IMR-90 (cell line): ENCODE measurements around the gene MYOF. TPM values are rescaled to one million over a fixed set of nuclear protein-coding genes. Genes with fewer than 3 reads are reported as not detected.

ENCODE experiments used
- ATAC-seq: fragments of 200-7000 bp; cut with Tn5 transposase; 2 replicates; pipeline ENCODE4 v1.9.1; 2020; ENCODE audit warnings: low read depth, mild to moderate bottlenecking, moderate library complexity
- BruUV-seq: library from RNA; stranded (reverse); fragments of 400-500 nt; replicated peaks from 2 replicates; lab custom pipeline; 2021; lab: Mats Ljungman, UMichigan
- CTCF ChIA-PET: fragments of 300-600 bp; formaldehyde crosslinking; extraction: SDS; loops from one replicate; lab custom pipeline; 2021; ENCODE audit warnings: antibody characterized with exemption; lab: Yijun Ruan, JAX
- POLR2A ChIA-PET: fragments of 300-600 bp; sonication (Branson Sonifier 250); formaldehyde crosslinking; loops from one replicate; lab custom pipeline; 2022; ENCODE audit warnings: antibody characterized with exemption; ENCODE audit not compliant: unreplicated experiment; lab: Charles Lee
- DNase-seq: peaks from one replicate; pipeline ENCODE4 v3.0.0; 2013
- H2AFZ ChIP-seq: replicated peaks from 2 replicates; pipeline ENCODE3; 2013; ENCODE audit warnings: low read length, mild to moderate bottlenecking; ENCODE audit not compliant: poor library complexity
- H2AK5ac ChIP-seq: 2 replicates; pipeline ENCODE4 v1.6.1; 2013; ENCODE audit warnings: low read depth, low read length, inconsistent platforms
- H2AK9ac ChIP-seq: replicated peaks from 2 replicates; pipeline ENCODE3; 2013; ENCODE audit warnings: mild to moderate bottlenecking, low read depth, low read length, moderate library complexity; ENCODE audit not compliant: poor library complexity
- H2BK120ac ChIP-seq: 2 replicates; pipeline ENCODE4 v1.6.1; 2013; ENCODE audit warnings: low read depth, low read length, inconsistent platforms
- H2BK15ac ChIP-seq: 3 replicates; pipeline ENCODE4 v1.6.1; 2013; ENCODE audit warnings: low read depth, low read length, inconsistent platforms
- H2BK20ac ChIP-seq: 2 replicates; pipeline ENCODE4 v1.6.1; 2013; ENCODE audit warnings: low read depth, mild to moderate bottlenecking, inconsistent platforms, low read length, moderate library complexity
- H2BK5ac ChIP-seq: 2 replicates; pipeline ENCODE4 v1.6.1; 2013; ENCODE audit warnings: mild to moderate bottlenecking, low read depth, low read length, inconsistent platforms; ENCODE audit not compliant: poor library complexity, severe bottlenecking
- H3K14ac ChIP-seq: replicated peaks from 2 replicates; pipeline ENCODE4 v1.6.1; 2013; ENCODE audit warnings: low read depth, low read length, inconsistent platforms
- H3K18ac ChIP-seq: 2 replicates; pipeline ENCODE4 v1.6.1; 2013; ENCODE audit warnings: low read depth, low read length, control low read depth
- H3K23ac ChIP-seq: 2 replicates; pipeline ENCODE4 v1.6.1; 2013; ENCODE audit warnings: low read depth, low read length, inconsistent platforms
- H3K27ac ChIP-seq: 2 replicates; pipeline ENCODE4 v1.5.1; 2013; ENCODE audit warnings: mild to moderate bottlenecking, control low read depth, low read length; ENCODE audit not compliant: insufficient read depth
- H3K27me3 ChIP-seq: 2 replicates; pipeline ENCODE4 v1.6.1; 2013; ENCODE audit warnings: low read length; ENCODE audit not compliant: control insufficient read depth, insufficient read depth
- H3K36me3 ChIP-seq: 2 replicates; pipeline ENCODE4 v1.6.1; 2013; ENCODE audit warnings: low read length, mixed read lengths; ENCODE audit not compliant: control insufficient read depth, insufficient read depth
- H3K4ac ChIP-seq: 2 replicates; pipeline ENCODE4 v1.6.1; 2013; ENCODE audit warnings: low read depth, low read length, inconsistent platforms
- H3K4me1 ChIP-seq: 2 replicates; pipeline ENCODE4 v1.6.1; 2013; ENCODE audit warnings: low read length, mixed read lengths; ENCODE audit not compliant: control insufficient read depth, insufficient read depth
- H3K4me2 ChIP-seq: 2 replicates; pipeline ENCODE4 v1.6.1; 2013; ENCODE audit warnings: low read depth, mild to moderate bottlenecking, control low read depth, low read length, moderate library complexity
- H3K4me3 ChIP-seq: 2 replicates; pipeline ENCODE4 v1.5.1; 2013; ENCODE audit warnings: low read depth, mild to moderate bottlenecking, control low read depth, low read length, moderate library complexity; ENCODE audit not compliant: insufficient read depth
- H3K56ac ChIP-seq: 2 replicates; pipeline ENCODE4 v1.6.1; 2013; ENCODE audit warnings: low read length, inconsistent platforms; ENCODE audit not compliant: insufficient read depth; ENCODE audit errors: extremely low read depth
- H3K79me1 ChIP-seq, 2 experiments: 2 replicates each; pipeline ENCODE4 v1.6.1; 2013; ENCODE audit warnings: low read length in 2 of 2, inconsistent platforms in 1 of 2, low read depth in 1 of 2
- H3K9ac ChIP-seq: 2 replicates; pipeline ENCODE4 v1.6.1; 2013; ENCODE audit warnings: low read depth, low read length, control low read depth
- H3K9me1 ChIP-seq: 2 replicates; pipeline ENCODE4 v1.6.1; 2013; ENCODE audit warnings: low read length, inconsistent platforms; ENCODE audit not compliant: insufficient read depth
- H3K9me3 ChIP-seq: 2 replicates; pipeline ENCODE4 v1.6.1; 2013; ENCODE audit warnings: low read length; ENCODE audit not compliant: control insufficient read depth, insufficient read depth
- H4K20me1 ChIP-seq: 2 replicates; pipeline ENCODE4 v1.6.1; 2013; ENCODE audit warnings: low read length, inconsistent platforms; ENCODE audit not compliant: insufficient read depth
- H4K5ac ChIP-seq: 2 replicates; pipeline ENCODE4 v1.6.1; 2013; ENCODE audit warnings: mild to moderate bottlenecking, low read depth, low read length, control low read depth
- H4K8ac ChIP-seq, 2 experiments: 2 replicates each; pipeline ENCODE4 v1.6.1; 2013; ENCODE audit warnings: low read depth in 2 of 2, low read length in 2 of 2, control low read depth in 1 of 2, inconsistent platforms in 1 of 2
- H4K91ac ChIP-seq: 2 replicates; pipeline ENCODE4 v1.6.1; 2013; ENCODE audit warnings: low read depth, low read length, inconsistent platforms; ENCODE audit not compliant: insufficient read depth
- BHLHE40 ChIP-seq: fragments of 150-350 bp; IDR thresholded peaks from 2 replicates; pipeline ENCODE4 v1.6.1; 2016; ENCODE audit warnings: mild to moderate bottlenecking, low read depth, low read length
- FOS ChIP-seq: fragments of 150-350 bp; IDR thresholded peaks from 2 replicates; pipeline ENCODE4 v1.6.1; 2016; ENCODE audit warnings: low read depth, low read length
- MAFK ChIP-seq: IDR thresholded peaks from 2 replicates; pipeline ENCODE4 v1.6.1; 2012; ENCODE audit warnings: low read depth, low read length, improper control_type of control experiment
- MAZ ChIP-seq: IDR thresholded peaks from 2 replicates; pipeline ENCODE4 v1.6.1; 2012; ENCODE audit warnings: low read depth, mild to moderate bottlenecking, low read length, improper control_type of control experiment, moderate library complexity, borderline replicate concordance
- RAD21 ChIP-seq: IDR thresholded peaks from 2 replicates; pipeline ENCODE4 v1.6.1; 2012; ENCODE audit warnings: low read length, improper control_type of control experiment
- RCOR1 ChIP-seq: IDR thresholded peaks from 2 replicates; pipeline ENCODE4 v1.6.1; 2012; ENCODE audit warnings: mild to moderate bottlenecking, low read length, improper control_type of control experiment; ENCODE audit not compliant: insufficient replicate concordance
- RFX5 ChIP-seq: IDR thresholded peaks from 2 replicates; pipeline ENCODE4 v1.8.0; 2012; ENCODE audit warnings: low read depth, mild to moderate bottlenecking, low read length, moderate library complexity
- SMC3 ChIP-seq: fragments of 150-350 bp; IDR thresholded peaks from 2 replicates; pipeline ENCODE4 v1.6.1; 2016; ENCODE audit warnings: low read depth, mild to moderate bottlenecking, antibody characterized with exemption, low read length, moderate library complexity
- WGBS, 2 experiments: methylation state at CpG; one replicate each; pipeline versions ENCODE4 v1.1.5 to v1.1.7; 2013; ENCODE audit warnings: missing lambda C conversion rate in 2 of 2; ENCODE audit not compliant: insufficient read length in 1 of 2; ENCODE audit errors: extremely low coverage in 2 of 2; 5-methylcytosine and 5-hydroxymethylcytosine counted together
- dilution Hi-C: fragments of 300-500 bp; cut with HindIII; formaldehyde crosslinking; loops from one replicate; pipeline ENCODE4 v1.14.3; 2018; ENCODE audit warnings: low sequenced_read_pairs; ENCODE audit not compliant: unreplicated experiment
- in situ Hi-C: fragments of 300-500 bp; cut with MboI; formaldehyde crosslinking; loops from 3 replicates; pipeline ENCODE4 v1.14.3; 2019; ENCODE audit warnings: low sequenced_read_pairs, inconsistent platforms, mixed read lengths
- intact Hi-C: fragments of 100-400 bp; cut with micrococcal nuclease; formaldehyde crosslinking; loops from 2 replicates; pipeline ENCODE4 v1.10.0; 2022
- polyA plus RNA-seq, 3 experiments: library from polyadenylated mRNA; depleted of rRNA; stranded (reverse); fragments of >200 nt; gene quantifications; 2 replicates each; pipeline ENCODE4 v1.2.3, GENCODE V29; 2012; ENCODE audit warnings: low replicate concordance in 1 of 3
- total RNA-seq: library from RNA; depleted of rRNA; stranded (reverse); fragments of >200 nt; gene quantifications from 2 replicates; pipeline ENCODE4 v1.2.3, GENCODE V29; 2012
- TF ChIP-seq, protein P1 (sequence below): fragments of 150-350 bp; IDR thresholded peaks from 2 replicates; pipeline ENCODE4 v1.6.1; 2017; ENCODE audit warnings: mild to moderate bottlenecking, antibody characterized with exemption, low read length, low read depth
- TF ChIP-seq, protein P2 (sequence below): fragments of 150-350 bp; IDR thresholded peaks from 2 replicates; pipeline ENCODE4 v1.6.1; 2016; ENCODE audit warnings: low read depth, mild to moderate bottlenecking, low read length, moderate library complexity, borderline replicate concordance

MYOF gene
- total and polyA plus RNA-seq, 2 of the 4 experiments (the other 2 are of a cell fraction), result 221 to 281 TPM

DNA sequence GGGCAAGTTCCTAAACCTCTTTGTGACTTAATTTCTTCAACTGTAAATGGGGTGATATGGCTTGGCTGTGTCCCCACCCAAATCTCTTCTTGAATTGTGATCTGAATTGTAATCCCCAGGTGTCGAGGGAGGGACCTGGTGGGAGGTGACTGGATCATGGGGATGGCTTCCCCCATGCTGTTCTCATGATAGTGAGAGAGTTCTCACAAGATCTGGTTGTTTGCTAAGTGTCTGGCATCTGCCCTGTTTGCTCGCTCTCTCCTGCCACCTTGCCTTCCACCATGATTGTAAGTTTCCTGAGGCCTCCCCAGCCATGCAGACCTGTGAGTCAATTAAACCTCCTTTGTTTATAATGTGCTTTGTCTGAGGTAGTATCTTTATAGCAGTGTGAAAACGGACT lies 177.0 kb downstream of the MYOF start:
- CTCF ChIA-PET, result interaction anchor here (0.6 to 0.8 kb wide), 2 partner anchors 17 to 49 kb away, joined by 3 to 5 read pairs; no protein-coding TSS in a partner anchor
- Histone ChIP-seq H4K5ac (no peak overlapping the region), H2BK120ac (no peak overlapping the region), H3K4me2 (no peak overlapping the region), H3K14ac (no peak overlapping the region), H4K20me1 (no peaks in the 10 kb centered on the region), H4K91ac (no peak overlapping the region), H3K23ac (no peak overlapping the region), H3K9me3 (no peaks in the 10 kb centered on the region), H3K18ac (no peak overlapping the region), H2BK15ac (no peak overlapping the region), H3K9ac (no peak overlapping the region), H3K79me1 (peaks cover 4 to 11% of the 10 kb centered on the region in 2 experiments; a peak in 3 of 4 replicates), H2AK5ac (no peak overlapping the region), H3K4ac (no peak overlapping the region), H3K9me1 (no peaks in the 10 kb centered on the region), H3K56ac (no peak overlapping the region), H3K4me1 (peaks cover 2% of the 10 kb centered on the region), H3K4me3 (no peak overlapping the region), H2BK5ac (no peak overlapping the region), H2AK9ac (no peak overlapping the region), H3K27me3 (no peaks in the 10 kb centered on the region), H2BK20ac (no peak overlapping the region), H3K36me3 (peaks cover 23% of the 10 kb centered on the region), H3K27ac (no peak overlapping the region), H2AFZ (no peak overlapping the region), H4K8ac (no peak overlapping the region)
- in situ Hi-C loops (loop anchor here (25.0 kb wide), 1 partner anchor 418 kb away; no protein-coding TSS in a partner anchor), intact Hi-C loops (no loop called here), dilution Hi-C loops (no loop called here)
- WGBS, 2 experiments, result no CpG with 5 or more reads among the region's 3 CpGs
- TF ChIP-seq MAFK, result no peak
- TF ChIP-seq, protein P1, sequence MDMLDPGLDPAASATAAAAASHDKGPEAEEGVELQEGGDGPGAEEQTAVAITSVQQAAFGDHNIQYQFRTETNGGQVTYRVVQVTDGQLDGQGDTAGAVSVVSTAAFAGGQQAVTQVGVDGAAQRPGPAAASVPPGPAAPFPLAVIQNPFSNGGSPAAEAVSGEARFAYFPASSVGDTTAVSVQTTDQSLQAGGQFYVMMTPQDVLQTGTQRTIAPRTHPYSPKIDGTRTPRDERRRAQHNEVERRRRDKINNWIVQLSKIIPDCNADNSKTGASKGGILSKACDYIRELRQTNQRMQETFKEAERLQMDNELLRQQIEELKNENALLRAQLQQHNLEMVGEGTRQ, result no peak
- no peak for TF ChIP-seq MAZ
- TF ChIP-seq RAD21, result no peak
- TF ChIP-seq RCOR1, result no peak
- no peak for TF ChIP-seq FOS
- TF ChIP-seq SMC3, result no peak
- TF ChIP-seq, protein P2, sequence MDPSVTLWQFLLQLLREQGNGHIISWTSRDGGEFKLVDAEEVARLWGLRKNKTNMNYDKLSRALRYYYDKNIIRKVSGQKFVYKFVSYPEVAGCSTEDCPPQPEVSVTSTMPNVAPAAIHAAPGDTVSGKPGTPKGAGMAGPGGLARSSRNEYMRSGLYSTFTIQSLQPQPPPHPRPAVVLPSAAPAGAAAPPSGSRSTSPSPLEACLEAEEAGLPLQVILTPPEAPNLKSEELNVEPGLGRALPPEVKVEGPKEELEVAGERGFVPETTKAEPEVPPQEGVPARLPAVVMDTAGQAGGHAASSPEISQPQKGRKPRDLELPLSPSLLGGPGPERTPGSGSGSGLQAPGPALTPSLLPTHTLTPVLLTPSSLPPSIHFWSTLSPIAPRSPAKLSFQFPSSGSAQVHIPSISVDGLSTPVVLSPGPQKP, result no peak
- no peak for TF ChIP-seq BHLHE40
- no peak for TF ChIP-seq RFX5
- BruUV-seq, result no TSS peak
- POLR2A ChIA-PET, result no interaction called here
- ATAC-seq, result no peak
- DNase-seq, result no peak
